Measurements from ENCODE around the gene EN1. TPM values are rescaled to one million over a fixed set of nuclear protein-coding genes. Genes with fewer than 3 reads are reported as not detected.
A peak's percentile ranks its signal among the peaks of the same experiment; 100 is the strongest.

Gene EN1
- total RNA-seq, 1 experiment from 2014 or later, result not detected

GRCh38 chr2:118856978-118857676, 9.7 kb upstream of the EN1 start:
- H3K4me1 ChIP-seq (replicated peaks; ENCODE audit: insufficient read depth), result peaks cover 24% of the 10 kb centered on the region
- no peak for DNase-seq
- no peaks in the 10 kb centered on the region for H3K79me2 ChIP-seq (ENCODE audit: low read depth)
- no peaks in the 10 kb centered on the region for H3K36me3 ChIP-seq (ENCODE audit: low read depth)
- intact Hi-C loops (cut with micrococcal nuclease; ENCODE audit: unreplicated experiment), result no loop called here
- H3F3A ChIP-seq (ENCODE audit: insufficient read depth, low read depth), result no peaks in the 10 kb centered on the region
- TF ChIP-seq CTCF (conservative IDR thresholded peaks at IDR 0.05), result no peak
- no peak for TF ChIP-seq EZH2 (IDR thresholded peaks at IDR 0.05; ENCODE audit: low read depth)
- no peak overlapping the region for H3K4me2 ChIP-seq
- BruUV-seq (replicated peaks), result no TSS peak
- H3K27ac ChIP-seq, result no peak overlapping the region
- H4K20me1 ChIP-seq (ENCODE audit: insufficient read depth), result no peaks in the 10 kb centered on the region
- ChIA-PET POLR2A (ENCODE audit: unreplicated experiment) (no interaction called here), CTCF (no interaction called here)
- H3K9me3 ChIP-seq (ENCODE audit: insufficient read depth, low read depth), result no peaks in the 10 kb centered on the region
- H3K4me3 ChIP-seq, result no peak overlapping the region
- no peaks in the 10 kb centered on the region for H3K9me2 ChIP-seq (ENCODE audit: insufficient read depth)
- H3K27me3 ChIP-seq (ENCODE audit: insufficient read depth, low read depth), result peaks cover 27% of the 10 kb centered on the region
- no peak overlapping the region for H2AFZ ChIP-seq

- Histone ChIP-seq H3K9me2 (ENCODE audit: insufficient read depth) (no peaks in the 10 kb centered on the region), H2AFZ (no peak overlapping the region), H4K20me1 (ENCODE audit: insufficient read depth) (no peaks in the 10 kb centered on the region), H3K79me2 (ENCODE audit: low read depth) (no peaks in the 10 kb centered on the region), H3K4me3 (no peak overlapping the region), H3K27me3 (ENCODE audit: insufficient read depth, low read depth) (peaks cover 32% of the 10 kb centered on the region), H3K9me3 (ENCODE audit: insufficient read depth, low read depth) (no peaks in the 10 kb centered on the region), H3K36me3 (ENCODE audit: low read depth) (no peaks in the 10 kb centered on the region), H3K27ac (no peak overlapping the region), H3F3A (ENCODE audit: insufficient read depth, low read depth) (no peaks in the 10 kb centered on the region), H3K4me2 (peak overlapping the region; percentile 53; the same call in 1 of the 2 replicates), H3K4me1 (replicated peaks; ENCODE audit: insufficient read depth) (peaks cover 17% of the 10 kb centered on the region)
- ChIA-PET POLR2A (ENCODE audit: unreplicated experiment) (no interaction called here), CTCF (no interaction called here)
- no peak for DNase-seq
- intact Hi-C loops (cut with micrococcal nuclease; ENCODE audit: unreplicated experiment), result no loop called here
- TF ChIP-seq CTCF (conservative IDR thresholded peaks at IDR 0.05) (no peak), EZH2 (IDR thresholded peaks at IDR 0.05; ENCODE audit: low read depth) (no peak)
- BruUV-seq (replicated peaks), result no TSS peak
These were observed 9.0 kb upstream of the EN1 start for GRCh38 chr2:118856330-118856977.

GRCh38 chr2:118855451-118856279, 8.2 kb upstream of the EN1 start:
- H4K20me1 ChIP-seq (ENCODE audit: insufficient read depth), result no peaks in the 10 kb centered on the region
- no TSS peak for BruUV-seq (replicated peaks)
- intact Hi-C loops (cut with micrococcal nuclease; ENCODE audit: unreplicated experiment), result loop anchor here (1.0 to 2.0 kb wide), 3 partner anchors 633 to 823 kb away; no protein-coding TSS in a partner anchor
- H3K27me3 ChIP-seq (ENCODE audit: insufficient read depth, low read depth), result peaks cover 39% of the 10 kb centered on the region
- H3K36me3 ChIP-seq (ENCODE audit: low read depth), result no peaks in the 10 kb centered on the region
- H3F3A ChIP-seq (ENCODE audit: insufficient read depth, low read depth), result no peaks in the 10 kb centered on the region
- H3K9me3 ChIP-seq (ENCODE audit: insufficient read depth, low read depth), result no peaks in the 10 kb centered on the region
- no peaks in the 10 kb centered on the region for H3K79me2 ChIP-seq (ENCODE audit: low read depth)
- ChIA-PET POLR2A (ENCODE audit: unreplicated experiment) (no interaction called here), CTCF (interaction anchor here (0.6 to 1.1 kb wide), 3 partner anchors 27 to 809 kb away, joined by 3 to 10 read pairs (median 4); no protein-coding TSS in a partner anchor)
- H3K4me2 ChIP-seq, result peak overlapping the region; percentile 53
- H3K4me1 ChIP-seq (replicated peaks; ENCODE audit: insufficient read depth), result peaks cover 9% of the 10 kb centered on the region
- TF ChIP-seq EZH2 (IDR thresholded peaks at IDR 0.05; ENCODE audit: low read depth) (no peak), CTCF (conservative IDR thresholded peaks at IDR 0.05) (peak; percentile 98)
- no peak overlapping the region; the same call in 1 of the 2 replicates for H3K4me3 ChIP-seq
- DNase-seq, result peak; percentile 49 to 69
- H3K9me2 ChIP-seq (ENCODE audit: insufficient read depth), result no peaks in the 10 kb centered on the region
- H3K27ac ChIP-seq, result no peak overlapping the region
- H2AFZ ChIP-seq, result no peak overlapping the region

Data from PC-9 (cell line).